Dendritic cell treated with granulocyte-macrophage colony-stimulating factor and Interleukin-4, amounts not matched to agents 40 ng/mL and 50 ng/mL, for 4 days (primary cell): Measurements from ENCODE around the gene MMUT.
"Not testable (repeated sequence)": the region's sequence is repeated elsewhere in the genome, so short reads cannot be mapped to it uniquely, and the experiment has no call there.

ENCODE experiments used
- H3K27ac Mint-ChIP-seq: one replicate; pipeline ENCODE4 v1.8.0; 2022; ENCODE audit warnings: mild to moderate bottlenecking, mixed read lengths
- H3K27me3 Mint-ChIP-seq: one replicate; pipeline ENCODE4 v1.8.0; 2022; ENCODE audit warnings: mild to moderate bottlenecking, mixed read lengths
- H3K36me3 Mint-ChIP-seq: one replicate; pipeline ENCODE4 v1.8.0; 2022; ENCODE audit warnings: low read depth, mixed read lengths
- H3K4me1 Mint-ChIP-seq: one replicate; pipeline ENCODE4 v1.8.0; 2022; ENCODE audit warnings: low read depth, mixed read lengths
- H3K4me3 Mint-ChIP-seq: one replicate; pipeline ENCODE4 v1.8.0; 2022; ENCODE audit warnings: mild to moderate bottlenecking, moderate library complexity, mixed read lengths
- H3K9me3 Mint-ChIP-seq: one replicate; pipeline ENCODE4 v1.8.0; 2022; ENCODE audit warnings: mixed read lengths
- intact Hi-C: fragments of 100-400 bp; cut with micrococcal nuclease; formaldehyde crosslinking; loops from one replicate; pipeline ENCODE4 v1.15.0; 2022

The MMUT gene

DNA sequence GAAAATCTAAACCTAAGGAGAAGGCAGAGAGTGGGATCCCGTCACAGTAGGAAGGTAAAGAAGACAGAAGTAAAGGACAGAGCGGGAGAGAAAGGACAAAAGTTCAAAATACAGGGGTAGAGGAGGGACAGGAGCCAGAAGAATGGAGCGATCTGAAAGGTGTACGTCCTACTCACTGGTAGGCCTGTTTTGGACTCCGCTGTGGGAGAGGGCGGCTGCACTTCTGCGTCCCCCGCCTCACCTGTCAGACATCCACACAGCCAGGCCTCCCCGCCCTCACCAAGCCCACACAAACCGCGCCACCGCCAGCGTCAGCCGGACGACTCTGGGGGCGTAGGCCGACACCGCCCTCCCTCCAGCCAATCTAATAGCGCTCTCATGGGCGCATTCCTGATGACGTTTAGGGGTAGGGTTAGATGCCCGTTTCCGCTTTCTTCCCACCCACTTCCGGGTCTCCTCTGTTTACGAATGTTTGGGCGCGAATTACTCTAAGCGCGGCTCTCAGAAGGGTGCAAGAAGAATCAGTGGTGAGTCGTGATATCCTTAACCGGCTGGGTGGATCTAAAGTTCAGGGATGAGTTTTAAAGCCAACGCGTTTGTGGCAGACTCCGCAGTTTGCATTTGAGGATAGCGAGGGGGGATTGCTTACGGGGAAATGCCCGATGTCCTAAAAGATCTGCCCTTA, at the start of gene MMUT, which contains the start of gene CENPQ:
MMUT (minus strand) TSS at position 327 of the 685 bp plus-strand sequence. CDS start 3,787 bp downstream, outside the sequence.
CENPQ (plus strand) TSS at position 444 of the 685 bp plus-strand sequence. CDS start 6,807 bp downstream, outside the sequence.
- intact Hi-C loops, result no loop called here
- Mint-ChIP-seq H3K9me3 (no peaks in the 10 kb centered on the region), H3K4me3 (peak within 1 kb of the TSS; percentile 86), H3K27me3 (no peaks in the 10 kb centered on the region), H3K27ac (peak within 1 kb of the TSS; percentile 95), H3K4me1 (peaks cover 47% of the 10 kb centered on the region), H3K36me3 (peaks cover 20% of the 10 kb centered on the region)

- H3K4me1 Mint-ChIP-seq, result no peaks in the 10 kb centered on the region
These were observed 46.3 kb upstream of the MMUT start for GRCh38 chr6:49509342-49509741.

GRCh38 chr6:49506569-49507111, 43.6 kb upstream of the MMUT start:
- Mint-ChIP-seq H3K27me3 (no peaks in the 10 kb centered on the region), H3K36me3 (no peaks in the 10 kb centered on the region), H3K27ac (no peak overlapping the region), H3K4me3 (no peak overlapping the region), H3K9me3 (peaks cover 7% of the 10 kb centered on the region), H3K4me1 (no peaks in the 10 kb centered on the region)
- intact Hi-C loops, result no loop called here

More at GRCh38 chr6:49509342-49509741, 46.3 kb upstream of the MMUT start:
- peaks cover 7% of the 10 kb centered on the region for H3K9me3 Mint-ChIP-seq
- no peak overlapping the region for H3K4me3 Mint-ChIP-seq
- no peak overlapping the region for H3K27ac Mint-ChIP-seq
- H3K36me3 Mint-ChIP-seq, result no peaks in the 10 kb centered on the region
- H3K27me3 Mint-ChIP-seq, result no peaks in the 10 kb centered on the region
- intact Hi-C loops, result no loop called here

DNA sequence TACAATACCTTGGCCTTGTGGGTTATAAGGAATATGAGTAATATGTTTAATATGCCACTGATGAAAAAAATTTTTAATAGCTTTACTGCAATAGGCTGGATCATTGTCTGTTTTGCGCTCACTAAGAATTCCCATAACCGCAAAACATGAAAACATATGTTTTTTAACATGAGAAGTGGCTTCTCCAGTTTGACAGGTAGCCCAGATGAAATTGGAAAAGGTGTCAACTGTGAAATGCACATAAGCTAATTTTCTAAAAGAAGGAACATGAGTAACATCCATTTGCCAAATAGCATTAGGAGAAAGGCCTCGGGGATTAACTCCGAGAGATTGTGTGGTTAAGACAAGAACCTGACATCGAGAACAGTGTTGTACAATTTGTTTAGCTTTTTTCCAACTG, 41.6 kb upstream of the MMUT start:
- Mint-ChIP-seq H3K4me1 (no peaks in the 10 kb centered on the region), H3K27ac (no peak overlapping the region)
- intact Hi-C loops, result no loop called here

GRCh38 chr6:49499623-49500022, 36.6 kb upstream of the MMUT start, which contains the start of gene GLYATL3:
TSS of gene GLYATL3 (plus strand) at chr6:49499923. CDS start at chr6:49511991, 12,068 bp downstream.
- no peak within 1 kb of the TSS for H3K27ac Mint-ChIP-seq

More for the DNA sequence above, 41.6 kb upstream of the MMUT start:
- Mint-ChIP-seq H3K27me3 (no peaks in the 10 kb centered on the region), H3K9me3 (peaks cover 7% of the 10 kb centered on the region), H3K36me3 (no peaks in the 10 kb centered on the region), H3K4me3 (no peak overlapping the region)

DNA sequence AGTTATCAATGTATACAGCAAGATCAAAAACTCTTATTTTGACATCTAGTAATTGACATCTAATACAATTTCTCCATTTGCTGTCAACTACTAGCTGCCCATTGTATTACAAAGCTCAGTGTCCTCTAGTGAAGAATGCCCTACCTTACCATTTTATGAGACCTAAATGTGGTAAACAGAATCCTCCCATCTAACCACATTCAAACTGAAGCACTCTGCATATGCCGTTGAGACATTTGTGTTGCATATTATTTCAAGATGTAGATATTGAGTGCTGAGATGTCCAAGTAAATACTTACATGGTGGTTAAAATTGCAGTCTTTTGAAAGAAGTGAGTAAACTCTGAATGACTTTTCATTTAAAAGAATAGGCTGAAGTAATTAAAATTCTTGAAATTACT, 36.1 kb upstream of the MMUT start:
- Mint-ChIP-seq H3K27me3 (no peaks in the 10 kb centered on the region), H3K4me3 (no peak overlapping the region), H3K36me3 (no peaks in the 10 kb centered on the region), H3K4me1 (no peaks in the 10 kb centered on the region), H3K27ac (no peak overlapping the region), H3K9me3 (no peaks in the 10 kb centered on the region)
- intact Hi-C loops, result no loop called here

More at GRCh38 chr6:49499623-49500022, 36.6 kb upstream of the MMUT start, which contains the start of gene GLYATL3:
- Mint-ChIP-seq H3K27me3 (no peaks in the 10 kb centered on the region), H3K4me1 (no peaks in the 10 kb centered on the region), H3K4me3 (no peak within 1 kb of the TSS), H3K36me3 (no peaks in the 10 kb centered on the region), H3K9me3 (no peaks in the 10 kb centered on the region)
- intact Hi-C loops, result no loop called here

DNA sequence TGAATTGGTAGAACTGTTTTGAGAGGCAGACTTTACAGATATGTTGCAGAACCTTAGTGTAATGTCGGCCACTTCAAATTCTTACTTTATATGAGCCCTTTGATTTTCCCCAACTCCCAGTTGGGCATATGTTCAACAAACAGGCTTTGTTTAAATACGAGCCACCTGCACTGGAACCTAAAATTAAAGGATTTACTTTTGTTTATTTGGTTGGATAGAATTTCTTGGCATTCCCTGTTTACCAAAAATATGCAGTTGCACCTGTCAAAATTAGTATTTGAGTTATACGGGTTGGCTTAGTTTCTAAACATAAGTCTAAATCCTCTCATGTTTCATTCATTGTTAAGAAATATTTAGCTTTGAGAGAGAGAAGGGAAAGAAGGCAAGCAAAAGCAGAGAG, 34.3 kb upstream of the MMUT start:
- Mint-ChIP-seq H3K4me1 (no peaks in the 10 kb centered on the region), H3K27me3 (no peaks in the 10 kb centered on the region), H3K9me3 (no peaks in the 10 kb centered on the region), H3K36me3 (no peaks in the 10 kb centered on the region), H3K27ac (no peak overlapping the region), H3K4me3 (no peak overlapping the region)
- intact Hi-C loops, result no loop called here

- Mint-ChIP-seq H3K36me3 (peaks cover 30% of the 10 kb centered on the region), H3K4me3 (no peak overlapping the region), H3K9me3 (no peaks in the 10 kb centered on the region), H3K4me1 (no peaks in the 10 kb centered on the region), H3K27ac (no peak overlapping the region), H3K27me3 (no peaks in the 10 kb centered on the region)
- intact Hi-C loops, result no loop called here
These were observed 27.6 kb upstream of the MMUT start for GRCh38 chr6:49490633-49491032.

DNA sequence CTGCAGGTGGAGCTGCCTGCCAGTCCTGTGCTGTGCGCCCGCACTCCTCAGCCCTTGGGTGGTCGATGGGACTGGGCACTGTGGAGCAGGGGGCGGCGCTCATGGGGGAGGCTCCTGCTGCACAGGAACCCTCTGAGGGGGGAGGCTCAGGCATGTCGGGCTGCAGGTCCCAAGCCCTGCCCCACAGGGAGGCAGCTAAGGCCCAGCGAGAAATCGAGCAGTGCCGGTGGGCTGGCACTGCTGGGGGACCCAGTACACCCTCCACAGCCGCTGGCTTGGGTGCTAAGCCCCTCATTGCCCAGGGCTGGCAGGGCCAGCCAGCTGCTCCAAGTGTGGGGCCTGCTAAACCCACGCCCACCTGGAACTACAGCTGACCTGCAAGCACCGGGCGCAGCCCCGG, 20.3 kb upstream of the MMUT start:
- H3K9me3 Mint-ChIP-seq, H3K4me3 Mint-ChIP-seq, H3K27me3 Mint-ChIP-seq, H3K4me1 Mint-ChIP-seq, intact Hi-C loops, H3K27ac Mint-ChIP-seq: not testable (repeated sequence)
- peaks cover 38% of the 10 kb centered on the region for H3K36me3 Mint-ChIP-seq

GRCh38 chr6:49481846-49482245, 18.8 kb upstream of the MMUT start:
- H3K4me1 Mint-ChIP-seq, intact Hi-C loops, H3K27ac Mint-ChIP-seq, H3K9me3 Mint-ChIP-seq, H3K27me3 Mint-ChIP-seq, H3K4me3 Mint-ChIP-seq: not testable (repeated sequence)
- peaks cover 30% of the 10 kb centered on the region for H3K36me3 Mint-ChIP-seq

DNA sequence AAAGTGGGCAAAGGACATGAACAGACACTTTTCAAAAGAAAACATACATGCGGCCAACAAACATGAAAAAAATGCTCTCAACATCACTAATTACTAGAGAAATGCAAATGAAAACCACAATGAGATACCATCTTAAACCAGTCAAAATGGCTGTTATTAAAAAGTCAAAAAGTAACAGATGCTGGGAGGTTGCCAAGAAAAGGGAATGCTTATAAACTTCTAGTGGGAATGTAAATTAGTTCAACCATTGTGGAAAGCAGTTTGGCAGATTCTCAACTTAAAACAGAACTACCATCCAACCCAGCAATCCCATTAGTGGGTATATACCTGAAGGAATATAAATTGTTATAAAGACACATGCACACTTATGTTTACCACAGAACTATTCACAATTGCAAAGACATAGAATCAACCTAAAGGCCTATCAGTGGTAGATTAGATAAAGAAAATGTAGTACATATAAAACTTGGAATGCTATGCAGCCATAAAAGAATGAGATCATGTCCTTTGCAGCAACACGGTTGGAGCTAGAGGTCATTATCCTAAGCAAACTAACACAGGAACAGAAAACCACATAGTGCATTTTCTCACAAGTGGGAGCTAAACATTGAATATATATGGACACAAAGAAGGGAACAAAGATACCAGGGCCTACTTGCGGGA, 16.4 kb upstream of the MMUT start:
- no peaks in the 10 kb centered on the region for H3K27me3 Mint-ChIP-seq

GRCh38 chr6:49476564-49476963, 13.5 kb upstream of the MMUT start:
- peaks cover 43% of the 10 kb centered on the region for H3K36me3 Mint-ChIP-seq
- intact Hi-C loops, result not testable (repeated sequence)

More for the DNA sequence above, 16.4 kb upstream of the MMUT start:
- no peak overlapping the region for H3K4me3 Mint-ChIP-seq
- H3K36me3 Mint-ChIP-seq, result peaks cover 34% of the 10 kb centered on the region
- no peak overlapping the region for H3K27ac Mint-ChIP-seq
- H3K9me3 Mint-ChIP-seq, result no peaks in the 10 kb centered on the region
- intact Hi-C loops, result no loop called here
- H3K4me1 Mint-ChIP-seq, result no peaks in the 10 kb centered on the region

DNA sequence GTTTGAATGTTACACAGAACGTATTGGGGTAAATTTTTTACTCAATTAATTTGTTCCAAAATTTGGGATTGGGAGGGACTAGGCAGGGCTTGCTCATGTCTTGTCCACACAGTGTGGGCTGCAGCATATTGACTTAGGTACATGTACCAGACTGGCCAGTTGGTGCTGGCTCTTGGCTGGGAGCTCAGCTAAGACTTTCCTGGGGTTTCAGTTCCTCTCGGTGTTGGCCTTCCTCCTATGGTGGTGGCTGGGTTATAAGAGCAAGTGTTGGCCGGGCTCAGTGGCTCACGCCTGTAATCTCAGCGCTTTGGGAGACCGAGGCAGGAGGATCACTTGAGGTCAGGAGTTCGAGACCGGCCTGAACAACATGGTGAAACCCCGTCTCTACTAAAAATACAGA, 5.0 kb upstream of the MMUT start:
- H3K4me3 Mint-ChIP-seq, result no peak overlapping the region
- no peak overlapping the region for H3K27ac Mint-ChIP-seq

More at GRCh38 chr6:49476564-49476963, 13.5 kb upstream of the MMUT start:
- not testable (repeated sequence) for H3K4me1 Mint-ChIP-seq, H3K4me3 Mint-ChIP-seq, H3K9me3 Mint-ChIP-seq, H3K27ac Mint-ChIP-seq, H3K27me3 Mint-ChIP-seq

DNA sequence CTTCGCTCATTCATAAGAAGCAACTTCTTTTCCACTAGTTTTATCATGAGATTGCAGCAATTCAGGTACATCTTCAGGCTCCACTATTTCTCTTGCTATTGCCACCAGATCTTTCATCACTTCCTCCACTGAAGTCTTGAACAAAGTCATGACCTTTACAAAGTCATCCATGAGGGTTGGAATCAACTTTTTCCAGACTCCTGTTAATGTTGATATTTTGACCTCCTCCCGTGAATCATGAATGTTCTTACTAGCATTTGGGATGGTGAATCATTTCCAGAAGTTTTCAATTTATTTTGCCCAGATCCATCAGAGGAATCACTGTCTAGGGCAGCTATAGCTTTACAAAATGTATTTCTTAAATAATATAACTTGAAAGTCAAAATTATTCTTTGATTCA, 1.6 kb upstream of the MMUT start:
- no peak overlapping the region for H3K27ac Mint-ChIP-seq
- intact Hi-C loops, result no loop called here
- peaks cover 41% of the 10 kb centered on the region for H3K4me1 Mint-ChIP-seq
- H3K36me3 Mint-ChIP-seq, result peaks cover 11% of the 10 kb centered on the region
- H3K9me3 Mint-ChIP-seq, result no peaks in the 10 kb centered on the region
- H3K4me3 Mint-ChIP-seq, result no peak overlapping the region
- no peaks in the 10 kb centered on the region for H3K27me3 Mint-ChIP-seq

More for the DNA sequence above, 5.0 kb upstream of the MMUT start:
- Mint-ChIP-seq H3K9me3 (no peaks in the 10 kb centered on the region), H3K27me3 (no peaks in the 10 kb centered on the region), H3K4me1 (peaks cover 25% of the 10 kb centered on the region), H3K36me3 (peaks cover 23% of the 10 kb centered on the region)
- intact Hi-C loops, result no loop called here
